ENCODE results near the gene SETDB1. TPM values are rescaled to one million over a fixed set of nuclear protein-coding genes. Genes with fewer than 3 reads are reported as not detected.

SETDB1 gene
- total and polyA plus RNA-seq, 2 of the 13 experiments (the other 11 are each of a cell fraction or from before 2014, with no cell fraction given) = 33.1 to 34.6 TPM

DNA sequence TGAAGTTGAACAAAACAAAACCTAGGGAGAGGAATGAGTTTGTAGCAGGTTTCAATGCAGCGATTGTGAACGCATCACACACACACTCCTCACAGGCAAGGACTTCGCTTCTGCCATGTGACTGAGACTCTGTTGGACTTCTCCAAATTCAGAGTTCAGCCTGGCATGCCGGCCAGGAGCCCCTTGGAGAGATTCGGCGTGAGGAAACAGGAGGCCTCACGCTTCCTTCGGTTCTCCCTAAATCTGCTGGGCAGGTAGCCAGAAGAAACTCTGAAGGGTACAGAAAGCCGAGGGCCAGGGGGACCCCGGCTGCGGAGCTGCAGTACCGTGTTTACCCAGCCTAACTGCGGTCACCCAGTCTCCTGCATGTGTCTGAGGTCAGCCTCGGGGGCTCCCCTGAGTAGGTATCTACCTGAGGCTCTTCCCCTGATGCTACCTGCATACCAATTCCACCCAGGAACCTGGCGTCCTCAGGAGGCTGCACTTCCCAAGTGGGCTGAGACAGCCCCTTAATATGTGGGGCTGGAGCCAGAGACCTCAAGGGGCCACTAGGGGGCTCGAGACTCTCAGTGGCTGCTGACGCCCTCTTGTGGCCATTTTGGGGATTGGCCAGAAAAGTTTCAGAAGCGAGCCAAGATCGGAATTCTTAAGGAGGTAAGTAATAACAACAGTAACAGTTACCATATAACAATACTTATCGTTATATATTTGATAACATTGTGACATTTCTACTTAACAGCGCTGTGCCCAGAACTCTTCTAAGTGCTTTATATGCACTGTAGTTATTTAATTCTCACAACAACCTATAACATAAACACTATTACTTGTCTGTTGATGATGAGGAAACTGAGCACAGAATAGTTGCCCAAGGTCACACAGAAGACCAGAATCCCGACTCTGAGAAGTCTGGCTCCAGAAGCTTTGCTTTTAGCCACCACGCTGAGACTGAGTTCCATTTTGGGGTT, 53.2 kb downstream of the SETDB1 start (continued):
- TF ChIP-seq, protein P1, sequence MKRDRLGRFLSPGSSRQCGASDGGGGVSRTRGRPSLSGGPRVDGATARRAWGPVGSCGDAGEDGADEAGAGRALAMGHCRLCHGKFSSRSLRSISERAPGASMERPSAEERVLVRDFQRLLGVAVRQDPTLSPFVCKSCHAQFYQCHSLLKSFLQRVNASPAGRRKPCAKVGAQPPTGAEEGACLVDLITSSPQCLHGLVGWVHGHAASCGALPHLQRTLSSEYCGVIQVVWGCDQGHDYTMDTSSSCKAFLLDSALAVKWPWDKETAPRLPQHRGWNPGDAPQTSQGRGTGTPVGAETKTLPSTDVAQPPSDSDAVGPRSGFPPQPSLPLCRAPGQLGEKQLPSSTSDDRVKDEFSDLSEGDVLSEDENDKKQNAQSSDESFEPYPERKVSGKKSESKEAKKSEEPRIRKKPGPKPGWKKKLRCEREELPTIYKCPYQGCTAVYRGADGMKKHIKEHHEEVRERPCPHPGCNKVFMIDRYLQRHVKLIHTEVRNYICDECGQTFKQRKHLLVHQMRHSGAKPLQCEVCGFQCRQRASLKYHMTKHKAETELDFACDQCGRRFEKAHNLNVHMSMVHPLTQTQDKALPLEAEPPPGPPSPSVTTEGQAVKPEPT (CRISPR knock-in tag; IDR thresholded peaks at IDR 0.05; ENCODE audit: low read depth) = no peak; the same call in 1 of the 2 replicates
- no peak for TF ChIP-seq SAFB2 (CRISPR knock-in tag; IDR thresholded peaks at IDR 0.05; ENCODE audit: borderline replicate concordance, low read depth)
- peak; percentile 53; the same call in 1 of the 2 replicates for TF ChIP-seq KDM5A (IDR thresholded peaks at IDR 0.05; ENCODE audit: borderline replicate concordance, low read length)
- TF ChIP-seq PHB2 (IDR thresholded peaks at IDR 0.05; ENCODE audit: partially characterized antibody) = no peak
- TF ChIP-seq JARID2 (CRISPR knock-in tag; IDR thresholded peaks at IDR 0.05; ENCODE audit: insufficient replicate concordance) = no peak
- 0 out of 2 replicates have a peak, but pooled peaks have one; percentile 48 for TF ChIP-seq KLF11 (CRISPR knock-in tag; IDR thresholded peaks at IDR 0.05)
- peak; percentile 42 for TF ChIP-seq ASH2L (IDR thresholded peaks at IDR 0.05; ENCODE audit: insufficient read length, low read depth, low read length)
- no peak for TF ChIP-seq THYN1 (CRISPR knock-in tag; IDR thresholded peaks at IDR 0.05; ENCODE audit: borderline replicate concordance, low read depth)
- TF ChIP-seq ZNF615 (CRISPR knock-in tag; IDR thresholded peaks at IDR 0.05; ENCODE audit: borderline replicate concordance) = no peak
- no peak for TF ChIP-seq NONO (IDR thresholded peaks at IDR 0.05)
- TF ChIP-seq NONO (CRISPR knock-in tag; conservative IDR thresholded peaks at IDR 0.05) = no peak
- TF ChIP-seq MZF1 (CRISPR knock-in tag; IDR thresholded peaks at IDR 0.05; ENCODE audit: borderline replicate concordance) = no peak
- TF ChIP-seq MAF1 (CRISPR knock-in tag; IDR thresholded peaks at IDR 0.05; ENCODE audit: borderline replicate concordance) = 0 out of 2 replicates have a peak, but pooled peaks have one; percentile 59
- peak; percentile 50; the same call in 1 of the 2 replicates for TF ChIP-seq MIXL1 (CRISPR knock-in tag; IDR thresholded peaks at IDR 0.05)
- no peak for TF ChIP-seq SNRNP70 (IDR thresholded peaks at IDR 0.05; ENCODE audit: low read depth, low read length)
- no peak for TF ChIP-seq ZNF546 (CRISPR knock-in tag; conservative IDR thresholded peaks at IDR 0.05)
- no peak for TF ChIP-seq ERF (CRISPR knock-in tag; IDR thresholded peaks at IDR 0.05)
- 0 out of 2 replicates have a peak, but pooled peaks have one; percentile 48 for TF ChIP-seq ZNF543 (CRISPR knock-in tag; IDR thresholded peaks at IDR 0.05)
- TF ChIP-seq, protein P2, sequence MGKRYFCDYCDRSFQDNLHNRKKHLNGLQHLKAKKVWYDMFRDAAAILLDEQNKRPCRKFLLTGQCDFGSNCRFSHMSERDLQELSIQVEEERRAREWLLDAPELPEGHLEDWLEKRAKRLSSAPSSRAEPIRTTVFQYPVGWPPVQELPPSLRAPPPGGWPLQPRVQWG (CRISPR knock-in tag; IDR thresholded peaks at IDR 0.05; ENCODE audit: borderline replicate concordance, low read depth) = no peak
- TF ChIP-seq, protein P3, sequence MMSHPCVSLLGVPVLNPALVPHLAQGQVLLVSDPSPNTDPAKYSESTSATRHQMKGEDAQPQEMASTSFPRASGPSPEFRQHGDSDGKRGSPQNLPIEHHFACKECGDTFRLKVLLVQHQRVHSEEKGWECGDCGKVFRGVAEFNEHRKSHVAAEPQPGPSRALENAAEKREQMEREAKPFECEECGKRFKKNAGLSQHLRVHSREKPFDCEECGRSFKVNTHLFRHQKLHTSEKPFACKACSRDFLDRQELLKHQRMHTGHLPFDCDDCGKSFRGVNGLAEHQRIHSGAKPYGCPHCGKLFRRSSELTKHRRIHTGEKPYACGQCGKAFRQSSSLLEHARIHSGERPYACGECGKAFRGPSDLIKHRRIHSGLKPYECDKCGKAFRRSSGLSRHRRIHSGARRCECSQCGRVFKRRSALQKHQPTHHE (CRISPR knock-in tag; IDR thresholded peaks at IDR 0.05; ENCODE audit: borderline replicate concordance) = no peak
- TF ChIP-seq, protein P4, sequence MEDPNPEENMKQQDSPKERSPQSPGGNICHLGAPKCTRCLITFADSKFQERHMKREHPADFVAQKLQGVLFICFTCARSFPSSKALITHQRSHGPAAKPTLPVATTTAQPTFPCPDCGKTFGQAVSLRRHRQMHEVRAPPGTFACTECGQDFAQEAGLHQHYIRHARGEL (CRISPR knock-in tag; IDR thresholded peaks at IDR 0.05) = no peak
- TF ChIP-seq GFI1 (CRISPR knock-in tag; IDR thresholded peaks at IDR 0.05; ENCODE audit: borderline replicate concordance) = peak; percentile 45; the same call in 1 of the 2 replicates
- TF ChIP-seq ZNF792 (CRISPR knock-in tag; IDR thresholded peaks at IDR 0.05) = peak; percentile 72
- TF ChIP-seq ZNF232 (CRISPR knock-in tag; IDR thresholded peaks at IDR 0.05; ENCODE audit: borderline replicate concordance) = no peak
- no peak for TF ChIP-seq JUN (CRISPR knock-in tag; IDR thresholded peaks at IDR 0.05)
- TF ChIP-seq ELF3 (CRISPR knock-in tag; IDR thresholded peaks at IDR 0.05) = peak; percentile 63; the same call in 1 of the 2 replicates
